ENCODE measurements around the gene PPP4R2.
A peak's percentile ranks its signal among the peaks of the same experiment; 100 is the strongest.

PPP4R2 gene

DNA sequence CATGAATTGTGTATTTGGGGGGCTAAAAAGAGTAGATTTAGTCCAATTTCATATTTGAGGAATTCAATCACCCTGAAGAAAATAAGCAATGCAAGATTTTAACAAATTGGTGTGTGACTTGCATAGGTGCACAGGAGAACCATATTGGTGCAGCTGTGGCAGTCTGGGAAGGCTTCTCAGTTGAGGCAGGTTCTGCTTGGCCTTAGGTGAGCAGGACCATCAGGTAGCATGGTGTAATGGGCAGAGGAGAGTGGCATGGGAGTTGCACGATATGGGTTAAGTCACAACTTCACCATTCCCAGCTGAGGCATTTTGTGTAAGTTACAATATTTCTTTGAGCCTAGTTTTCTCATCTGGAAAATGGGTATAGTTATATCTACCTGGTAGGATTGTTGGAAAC lies 75.3 kb downstream of the PPP4R2 start:
- DNase-seq = no peak

DNA sequence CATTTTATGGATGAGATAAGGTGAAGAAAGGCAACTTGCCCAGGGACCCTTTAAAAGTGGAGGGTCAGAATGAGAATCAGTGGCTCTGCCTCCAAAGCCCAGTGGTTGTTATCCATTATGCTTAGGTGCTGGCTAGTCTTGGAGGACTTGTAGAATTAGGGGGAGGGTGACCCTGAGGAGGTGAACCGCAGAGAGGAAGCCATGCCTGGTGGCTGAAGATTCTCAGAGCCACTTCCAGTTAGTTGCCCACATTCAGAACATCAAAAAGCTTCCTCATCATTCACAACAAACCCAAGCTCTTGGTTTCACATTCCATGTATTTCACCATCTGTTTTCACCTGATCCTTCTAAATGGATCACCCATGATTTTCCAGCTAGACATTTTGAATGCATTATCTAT lies 76.0 kb downstream of the PPP4R2 start:
- DNase-seq = no peak

DNA sequence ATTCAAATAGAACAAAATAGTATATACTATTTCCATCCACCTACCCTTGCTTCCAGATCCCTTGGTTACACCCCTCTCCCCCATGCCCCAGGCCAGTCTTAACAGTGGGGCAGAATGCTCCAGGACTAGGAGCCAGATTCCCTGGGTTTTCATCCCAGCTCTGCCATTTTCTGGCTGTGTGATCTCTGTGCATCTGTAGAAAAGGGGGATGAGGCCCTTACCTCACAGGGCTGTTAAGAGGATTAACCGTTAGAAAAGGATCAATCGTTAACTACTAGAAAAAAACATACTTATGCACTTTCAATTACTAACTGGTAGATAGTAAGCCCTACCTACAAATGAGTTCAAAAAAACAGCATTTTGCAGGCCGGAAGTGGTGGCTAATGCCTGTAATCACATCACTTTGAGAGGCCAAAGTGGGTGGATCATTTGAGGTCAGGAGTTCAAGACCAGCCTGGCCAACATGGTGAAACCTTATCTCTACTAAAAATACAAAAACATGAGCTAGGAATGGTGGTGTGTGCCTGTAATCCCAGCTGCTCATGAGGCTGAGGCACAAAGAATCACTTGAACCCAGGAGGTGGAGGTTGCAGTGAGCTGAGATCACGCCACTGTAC lies 76.6 kb downstream of the PPP4R2 start:
- no peak for DNase-seq

- no peak for DNase-seq
Measured at GRCh38 chr3:73074781-73075180, 78.2 kb downstream of the PPP4R2 start.

- no peak for DNase-seq
Measured at GRCh38 chr3:73080216-73080966, 83.8 kb downstream of the PPP4R2 start.

GRCh38 chr3:73081140-73081539 lies 84.5 kb downstream of the PPP4R2 start:
- DNase-seq = no peak

DNA sequence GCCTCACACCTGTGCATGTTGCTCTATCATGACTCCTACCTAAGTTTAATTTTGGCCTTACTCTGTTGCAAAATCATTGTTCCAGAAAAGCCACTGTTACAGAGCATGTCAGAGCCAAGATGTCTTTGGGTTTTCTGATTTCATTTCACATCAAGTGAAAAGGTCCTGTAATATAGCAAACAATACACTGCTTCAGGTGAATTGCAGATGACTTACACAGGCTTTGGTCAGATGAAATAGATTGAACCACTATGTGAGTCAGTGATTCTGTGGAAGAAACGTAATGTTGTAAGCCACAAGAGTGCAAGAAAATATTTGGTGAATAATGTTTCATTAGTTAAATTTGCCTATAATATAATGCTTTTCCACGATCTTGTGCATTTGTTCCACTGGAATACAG lies 87.6 kb downstream of the PPP4R2 start:
- no peak for DNase-seq

- peak; percentile 4 for DNase-seq
Measured at GRCh38 chr3:73086071-73086494, 89.5 kb downstream of the PPP4R2 start.

DNA sequence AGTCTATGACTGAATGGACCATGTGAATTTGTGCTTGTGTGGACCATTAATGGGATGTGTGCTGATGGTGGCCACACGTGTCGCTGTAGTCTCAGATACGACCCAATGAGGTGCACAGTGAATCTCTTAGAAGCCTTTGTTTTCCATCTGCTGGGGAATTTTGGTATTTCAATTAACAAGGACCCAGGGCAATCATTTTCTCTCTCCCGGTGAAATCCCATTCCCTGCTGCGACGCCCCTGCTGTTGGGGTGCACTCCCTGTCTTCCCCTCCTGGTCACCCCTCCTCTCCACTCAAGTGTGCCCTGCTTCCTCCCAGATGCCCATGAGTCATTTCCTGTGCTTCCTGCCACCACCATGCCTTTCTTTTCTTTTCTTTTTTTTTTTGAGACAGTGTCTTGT lies 97.5 kb downstream of the PPP4R2 start:
- DNase-seq = no peak

DNA sequence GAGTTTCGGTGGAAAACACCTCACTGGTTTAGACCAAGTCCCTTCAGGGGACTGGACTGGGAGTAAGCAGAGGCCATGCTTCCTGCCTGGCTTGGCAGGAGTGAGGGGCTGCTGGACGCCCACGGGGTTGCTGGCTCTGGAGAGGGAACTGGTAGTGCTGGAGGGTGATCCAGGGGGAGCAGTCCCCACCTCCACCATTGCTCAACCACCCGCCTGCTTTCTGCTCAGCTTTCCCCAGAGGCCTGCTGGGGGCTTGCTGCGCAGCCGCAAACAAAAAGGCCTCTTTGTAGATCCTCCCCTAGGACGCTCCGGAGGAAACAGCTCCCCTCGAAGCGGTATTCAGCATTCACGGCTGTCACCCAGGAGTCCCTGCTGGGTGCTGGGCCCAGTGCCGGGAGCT lies 98.3 kb downstream of the PPP4R2 start:
- DNase-seq = peak; percentile 35

DNA sequence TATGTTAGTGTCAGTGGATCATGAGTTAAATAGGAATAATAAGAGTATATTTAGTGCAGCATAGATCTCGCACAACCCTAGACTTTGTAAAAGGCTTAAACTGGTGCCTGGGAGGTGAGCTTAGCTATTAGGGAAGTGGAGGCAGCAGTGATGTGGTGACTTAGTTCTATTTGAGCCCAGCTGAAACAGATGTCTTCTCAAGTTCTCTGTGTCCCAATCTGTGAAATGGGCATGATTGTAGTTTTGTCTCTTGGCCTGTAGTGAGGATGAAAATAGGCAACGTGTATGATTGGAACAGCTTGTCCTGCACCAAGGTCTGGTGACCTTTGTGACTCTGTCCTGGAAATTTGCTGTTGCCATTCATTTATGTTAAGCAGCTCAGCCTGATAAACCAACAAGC lies 99.6 kb downstream of the PPP4R2 start:
- DNase-seq = no peak

DNA sequence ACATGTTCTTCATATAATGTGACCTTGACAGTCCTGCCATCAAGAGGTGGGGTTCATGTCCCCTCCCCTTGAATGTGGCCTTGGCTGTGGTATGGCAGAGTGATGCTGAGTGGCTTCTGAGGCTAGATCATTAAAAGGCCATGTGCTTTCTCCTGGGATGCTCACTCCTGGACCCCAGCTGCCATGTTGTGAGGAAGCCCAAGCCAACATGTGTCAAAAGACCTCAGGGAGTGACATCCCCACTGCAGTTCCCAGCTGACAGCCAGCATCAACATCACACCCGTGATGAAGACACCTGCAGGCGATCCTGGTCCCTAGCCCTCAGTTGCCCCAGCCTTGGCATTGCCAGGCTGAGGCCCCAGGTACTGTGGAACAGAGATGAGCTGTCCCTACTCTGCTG lies 101.4 kb downstream of the PPP4R2 start:
- no peak for DNase-seq

- no peak for DNase-seq
Measured at GRCh38 chr3:73098873-73099272, 102.3 kb downstream of the PPP4R2 start.

GRCh38 chr3:73100741-73101559 lies 104.3 kb downstream of the PPP4R2 start:
- peak; percentile 62 for DNase-seq

DNA sequence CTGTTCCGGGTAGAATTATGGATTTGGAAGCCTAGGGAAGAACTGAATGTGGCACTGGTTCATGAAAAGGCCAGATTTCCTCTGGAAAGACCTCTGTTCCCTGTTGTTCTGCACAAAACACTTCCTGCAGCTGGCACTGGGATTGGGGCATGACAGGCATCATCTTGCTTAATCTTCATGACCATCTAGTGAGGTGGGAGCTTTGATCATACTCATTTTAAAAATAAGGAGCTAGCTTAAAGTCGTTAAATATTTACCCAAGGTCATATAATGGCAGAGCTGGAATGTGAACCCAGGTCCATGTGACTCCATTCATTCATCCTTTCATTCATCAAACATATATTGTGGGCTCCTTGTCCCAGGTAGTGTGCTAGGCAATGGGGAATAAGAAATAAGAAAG lies 105.3 kb downstream of the PPP4R2 start:
- no peak for DNase-seq

GRCh38 chr3:73107215-73107614 lies 110.6 kb downstream of the PPP4R2 start:
- no peak for DNase-seq

- no peak for DNase-seq
Measured at GRCh38 chr3:73107676-73108187, 111.1 kb downstream of the PPP4R2 start.

DNA sequence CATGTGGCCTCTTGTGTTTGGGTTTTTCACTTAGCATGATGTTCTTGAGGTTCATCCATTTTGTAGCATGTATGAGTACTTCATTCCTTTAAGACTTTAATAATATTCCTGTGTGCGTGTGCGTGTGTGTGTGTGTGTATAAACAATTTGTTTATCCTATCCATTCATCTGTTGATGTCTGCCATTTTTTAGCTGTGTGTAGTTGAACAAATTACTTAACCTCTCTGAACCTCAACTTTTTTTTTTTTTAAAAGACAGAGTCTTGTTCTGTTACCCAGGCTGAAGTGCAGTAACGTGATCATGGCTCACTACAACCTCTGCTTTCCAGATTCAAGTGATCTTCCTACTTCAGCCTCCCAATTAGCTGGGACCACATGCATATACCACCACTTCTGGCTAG lies 112.1 kb downstream of the PPP4R2 start:
- DNase-seq = no peak

- no peak for DNase-seq
Measured at GRCh38 chr3:73110530-73110929, 113.9 kb downstream of the PPP4R2 start.

- DNase-seq = no peak
Measured at GRCh38 chr3:73114711-73115110, 118.1 kb downstream of the PPP4R2 start.

DNA sequence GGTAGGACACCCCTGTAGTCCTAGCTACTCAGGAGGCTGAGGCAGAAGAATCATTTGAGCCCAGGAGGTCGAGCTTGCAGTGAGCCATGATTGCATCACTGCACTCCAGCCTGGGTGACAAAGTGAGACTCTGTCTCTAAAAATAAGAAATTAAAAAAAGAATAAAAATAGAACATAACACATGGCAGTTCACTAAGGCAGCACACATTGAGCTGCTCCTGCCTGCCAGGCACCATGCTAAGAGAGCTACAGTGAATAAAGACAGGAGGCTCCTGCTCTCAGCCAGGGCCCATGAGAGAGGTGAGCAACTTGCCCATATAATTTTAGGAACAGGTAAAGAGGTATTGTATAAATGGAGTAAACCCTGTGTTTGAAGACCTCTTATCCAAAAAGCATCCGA lies 119.2 kb downstream of the PPP4R2 start:
- DNase-seq = no peak

Data from NCI-H146 (cell line).